Brain microvascular endothelial cell (primary cell): ENCODE results near the gene LBHD2.

Experiments used
- DNase-seq: peaks from one replicate; pipeline ENCODE4 v3.0.0-alpha.2; 2020
- H3K27ac ChIP-seq: fragments of 250-450 bp; sonication (Bioruptor Pico); 2 replicates; pipeline ENCODE4 v1.5.1; 2020; ENCODE audit warnings: mild to moderate bottlenecking, moderate library complexity
- H3K27me3 ChIP-seq: fragments of 250-450 bp; sonication (Bioruptor Pico); replicated peaks from 2 replicates; pipeline ENCODE4 v1.5.1; 2020; ENCODE audit warnings: mild to moderate bottlenecking
- H3K36me3 ChIP-seq: fragments of 250-450 bp; sonication (Bioruptor Pico); replicated peaks from 2 replicates; pipeline ENCODE4 v1.5.1; 2020; ENCODE audit warnings: mild to moderate bottlenecking
- H3K4me3 ChIP-seq: 2 replicates; pipeline ENCODE4 v1.5.1; 2011; ENCODE audit warnings: low read depth, mild to moderate bottlenecking, control low read depth, low read length, moderate library complexity
- CTCF ChIP-seq: IDR thresholded peaks from 2 replicates; pipeline ENCODE4 v1.5.1; 2011; ENCODE audit warnings: low read depth, mild to moderate bottlenecking, moderate library complexity, low read length, control low read depth, inconsistent platforms; ENCODE audit errors: missing control alignments
- in situ Hi-C: cut with HindIII; loops from 2 replicates; pipeline ENCODE4 v1.10.0; 2017; ENCODE audit warnings: low sequenced_read_pairs, low pct_ligation_motif_present

The LBHD2 gene

DNA sequence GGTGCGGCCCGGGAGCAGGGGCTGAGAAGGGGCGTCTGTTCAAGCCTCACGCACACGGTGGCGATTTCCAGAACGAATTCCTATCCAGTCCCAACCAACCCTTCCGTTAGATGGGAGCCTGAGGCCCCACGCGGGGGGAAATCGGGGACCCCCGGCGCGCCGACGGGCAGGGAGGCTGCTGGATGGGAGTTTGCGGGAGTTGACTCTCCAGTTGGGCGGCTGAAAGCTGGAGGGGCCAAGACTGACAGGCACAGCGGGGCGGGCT, 20.3 kb downstream of the LBHD2 start:
- H3K36me3 ChIP-seq, result no peaks in the 10 kb centered on the region
- H3K27ac ChIP-seq, result no peak overlapping the region
- DNase-seq, result no peak
- no peak for TF ChIP-seq CTCF
- H3K4me3 ChIP-seq, result no peak overlapping the region
- peaks cover 39% of the 10 kb centered on the region for H3K27me3 ChIP-seq
- in situ Hi-C loops, result no loop called here

DNA sequence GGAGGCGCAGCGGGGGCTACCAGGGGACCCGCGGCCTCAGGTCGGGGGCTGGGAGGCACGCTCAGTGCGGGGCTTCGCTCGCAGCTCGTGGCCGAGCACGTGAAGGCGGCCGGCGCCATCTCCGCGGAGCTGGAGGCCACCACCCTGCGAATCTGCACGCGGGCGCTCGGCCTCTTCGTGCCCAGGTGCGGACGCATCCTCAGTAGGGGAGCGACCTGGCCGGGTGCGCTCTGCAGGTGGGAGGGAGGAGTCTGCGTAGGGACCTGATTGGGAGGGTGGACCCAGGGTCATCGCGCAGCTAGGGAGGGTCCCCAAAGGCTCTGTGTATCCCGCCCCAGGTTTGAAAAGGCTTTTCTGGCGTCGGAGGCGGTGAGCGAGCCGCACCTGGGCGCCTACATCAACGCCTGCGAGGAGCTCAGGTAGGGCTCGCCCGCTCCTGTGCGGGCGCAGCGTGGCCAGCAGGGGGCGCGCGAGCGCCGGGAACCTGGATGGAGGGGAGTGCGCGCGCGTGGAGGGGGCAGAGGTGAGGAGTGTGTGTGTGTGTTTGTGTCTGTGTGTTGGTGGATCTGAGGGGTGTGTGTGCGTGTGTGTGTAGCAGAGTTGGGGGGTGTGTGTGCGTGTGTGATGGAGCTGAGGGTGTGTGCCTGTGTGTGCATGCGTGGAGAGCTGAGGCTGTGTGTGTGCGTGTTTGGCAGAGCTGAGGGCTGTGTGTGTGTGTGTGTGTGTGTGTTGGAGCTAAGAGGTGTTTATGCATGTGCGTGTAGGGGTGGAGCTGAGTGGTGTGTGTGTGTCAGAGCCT, 20.8 kb downstream of the LBHD2 start:
- H3K4me3 ChIP-seq, result no peak overlapping the region
- in situ Hi-C loops, result no loop called here
- H3K27ac ChIP-seq, result no peak overlapping the region
- TF ChIP-seq CTCF, result peak; percentile 82
- no peaks in the 10 kb centered on the region for H3K36me3 ChIP-seq
- peaks cover 39% of the 10 kb centered on the region for H3K27me3 ChIP-seq
- no peak for DNase-seq

GRCh38 chr14:103105580-103106150, 21.7 kb downstream of the LBHD2 start:
- peaks cover 39% of the 10 kb centered on the region for H3K27me3 ChIP-seq
- in situ Hi-C loops, result no loop called here
- DNase-seq, result no peak

GRCh38 chr14:103107455-103107854, 23.4 kb downstream of the LBHD2 start:
- H3K4me3 ChIP-seq, result no peak overlapping the region
- H3K27me3 ChIP-seq, result peaks cover 25% of the 10 kb centered on the region
- in situ Hi-C loops, result no loop called here
- DNase-seq, result no peak
- no peak for TF ChIP-seq CTCF
- no peaks in the 10 kb centered on the region for H3K36me3 ChIP-seq
- H3K27ac ChIP-seq, result no peak overlapping the region

More at GRCh38 chr14:103105580-103106150, 21.7 kb downstream of the LBHD2 start:
- TF ChIP-seq CTCF, result peak; percentile 23
- H3K4me3 ChIP-seq, result no peak overlapping the region
- no peaks in the 10 kb centered on the region for H3K36me3 ChIP-seq
- H3K27ac ChIP-seq, result no peak overlapping the region

DNA sequence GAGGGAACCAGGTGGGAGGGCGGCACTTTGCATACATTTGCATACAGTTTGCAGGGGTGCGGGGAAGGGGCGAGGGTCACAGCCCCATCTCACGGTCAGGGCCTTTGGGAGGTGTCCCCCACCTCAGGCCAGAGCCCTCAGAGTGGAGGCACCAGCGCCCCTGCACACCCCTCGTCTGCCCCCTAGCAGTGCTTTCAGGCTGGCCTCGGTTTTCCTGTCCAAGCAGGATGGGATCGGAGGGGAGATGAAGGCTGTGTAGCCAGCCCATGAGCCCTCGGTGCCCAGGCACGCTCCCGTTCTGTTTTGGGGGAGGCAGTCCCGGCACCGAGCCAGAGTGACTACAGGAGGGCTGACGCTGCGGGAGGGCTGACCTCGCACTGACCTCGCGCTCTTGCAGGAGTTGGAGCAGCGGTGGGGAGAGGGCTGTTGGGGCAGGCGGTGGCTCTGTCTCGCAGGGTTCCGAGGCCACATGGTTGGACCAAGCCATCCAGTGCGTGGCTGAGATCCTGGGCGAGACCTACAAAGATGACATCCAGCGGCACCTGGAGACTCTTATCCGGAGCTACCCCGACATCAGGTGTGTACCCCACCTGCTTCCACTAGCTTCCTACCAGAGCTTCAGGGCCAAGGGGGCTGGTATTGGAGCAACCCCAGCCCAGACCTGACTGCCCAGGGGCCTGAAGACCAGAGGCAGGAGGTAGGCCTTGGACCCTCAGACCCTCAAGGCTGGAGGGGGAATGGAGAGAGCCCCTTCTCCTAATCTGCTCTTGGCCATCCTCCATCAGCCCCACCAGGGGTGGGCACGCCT, 24.1 kb downstream of the LBHD2 start:
- Histone ChIP-seq H3K36me3 (no peaks in the 10 kb centered on the region), H3K27ac (no peak overlapping the region), H3K4me3 (no peak overlapping the region), H3K27me3 (peaks cover 19% of the 10 kb centered on the region)
- no peak for TF ChIP-seq CTCF
- in situ Hi-C loops, result no loop called here
- no peak for DNase-seq
